Measurements from ENCODE around the gene ACTG1. TPM values are rescaled to one million over a fixed set of nuclear protein-coding genes. Genes with fewer than 3 reads are reported as not detected.

ACTG1 gene
- 1,000 to 10,000 TPM; 1,790 to 2,057 TPM for total RNA-seq
- 1,571 TPM for polyA plus RNA-seq (ENCODE audit: insufficient read depth, low read depth, low replicate concordance)
- long read RNA-seq, donor 1, transcript ACTG1-206 (6 exons, 1,919 nt): major isoform, 1,306 of 3,289 reads
- long read RNA-seq, donor 1, transcript ACTG1-210 (5 exons, 2,256 nt): minor isoform, 406 of 3,289 reads
- long read RNA-seq, donor 1, transcript ACTG1-214 (7 exons, 1,720 nt): minor isoform, 135 of 3,289 reads
- long read RNA-seq, donor 1, transcript ACTG1-212 (4 exons, 1,698 nt): minor isoform, 98 of 3,289 reads
- long read RNA-seq, donor 1, partial matches to known transcripts: 1,199 of 3,289 reads
- long read RNA-seq, donor 1, other reads (novel, unspliced or antisense): 63 of 3,289 reads
- long read RNA-seq, donor 2, transcript ACTG1-206 (6 exons, 1,919 nt): major isoform, 290 of 1,594 reads
- long read RNA-seq, donor 2, transcript ACTG1-212 (4 exons, 1,698 nt): minor isoform, 82 of 1,594 reads
- long read RNA-seq, donor 2, transcript ACTG1-214 (7 exons, 1,720 nt): minor isoform, 111 of 1,594 reads
- long read RNA-seq, donor 2, transcript ACTG1-207 (3 exons, 1,678 nt): minor isoform, 89 of 1,594 reads
- long read RNA-seq, donor 2, partial matches to known transcripts: 943 of 1,594 reads
- long read RNA-seq, donor 2, other reads (novel, unspliced or antisense): 15 of 1,594 reads

GRCh38 chr17:81512562-81513371 lies at the start of gene ACTG1:
TSS of gene ACTG1 (minus strand) at chr17:81512799. CDS start at chr17:81512354, 445 bp downstream.
- no peaks in the 10 kb centered on the region for H3K36me3 ChIP-seq (ENCODE audit: low read depth, missing control alignments)
- intact Hi-C loops (cut with DNase I; ENCODE audit: low total_unique reads): loop anchor here (2.0 kb wide), 1 partner anchor 114 kb away; no protein-coding TSS in a partner anchor
- H3K4me1 ChIP-seq: peaks cover 37% of the 10 kb centered on the region

GRCh38 chr17:81561494-81561885 lies 48.9 kb upstream of the ACTG1 start:
- H3K4me1 ChIP-seq: peaks cover 5% of the 10 kb centered on the region
- TF ChIP-seq POLR2A (IDR thresholded peaks at IDR 0.05) (no peak), CTCF (IDR thresholded peaks at IDR 0.05) (no peak)
- no peaks in the 10 kb centered on the region for H3K27me3 ChIP-seq
- no peaks in the 10 kb centered on the region for H3K9me3 ChIP-seq
- WGBS, 2 donors: 82 to 87% methylated on average over 4 of the region's 4 CpGs
- H3K27ac ChIP-seq: no peak overlapping the region
- intact Hi-C loops (cut with DNase I; ENCODE audit: low total_unique reads): no loop called here
- no peak for DNase-seq
- H3K4me3 ChIP-seq: no peak overlapping the region
- H3K36me3 ChIP-seq (ENCODE audit: low read depth, missing control alignments): no peaks in the 10 kb centered on the region

More at GRCh38 chr17:81512562-81513371, at the start of gene ACTG1:
- TF ChIP-seq CTCF (IDR thresholded peaks at IDR 0.05): no peak
- TF ChIP-seq POLR2A (IDR thresholded peaks at IDR 0.05): peak; percentile 49
- peak; percentile 93 for DNase-seq
- Histone ChIP-seq H3K27me3 (no peaks in the 10 kb centered on the region), H3K4me3 (peak within 1 kb of the TSS; percentile 74 to 96), H3K27ac (peak within 1 kb of the TSS; percentile 99 to 100), H3K9me3 (no peaks in the 10 kb centered on the region)
- 1% methylated on average over 55 of the region's 111 CpGs; no CpG with 5 or more reads in 1 of the 2 donors for WGBS, 2 donors

- Histone ChIP-seq H3K4me3 (no peak overlapping the region), H3K9me3 (no peaks in the 10 kb centered on the region), H3K27ac (no peak overlapping the region), H3K27me3 (no peaks in the 10 kb centered on the region), H3K4me1 (peaks cover under 1% of the 10 kb centered on the region), H3K36me3 (ENCODE audit: low read depth, missing control alignments) (no peaks in the 10 kb centered on the region)
- TF ChIP-seq CTCF (IDR thresholded peaks at IDR 0.05) (no peak), POLR2A (IDR thresholded peaks at IDR 0.05) (no peak)
- intact Hi-C loops (cut with DNase I; ENCODE audit: low total_unique reads): no loop called here
- WGBS, 2 donors: 80 to 83% methylated on average over 18 to 26 of the region's 27 CpGs
- peak; percentile 29 for DNase-seq
Observed at GRCh38 chr17:81558941-81559806, 46.6 kb upstream of the ACTG1 start.

- Histone ChIP-seq H3K27ac (no peak overlapping the region), H3K4me3 (no peak overlapping the region), H3K27me3 (no peaks in the 10 kb centered on the region), H3K4me1 (peaks cover 11% of the 10 kb centered on the region), H3K36me3 (ENCODE audit: low read depth, missing control alignments) (no peaks in the 10 kb centered on the region), H3K9me3 (no peaks in the 10 kb centered on the region)
- TF ChIP-seq CTCF (IDR thresholded peaks at IDR 0.05) (no peak), POLR2A (IDR thresholded peaks at IDR 0.05) (no peak)
- 94% methylated on average over 12 of the region's 12 CpGs; no CpG with 5 or more reads in 1 of the 2 donors for WGBS, 2 donors
- no peak for DNase-seq
- intact Hi-C loops (cut with DNase I; ENCODE audit: low total_unique reads): no loop called here
Observed at GRCh38 chr17:81558115-81558468, 45.5 kb upstream of the ACTG1 start.

Data from testis (tissue), 5 donors.